MM.1S (cell line): ENCODE data around the gene KREMEN2.
A peak's percentile ranks its signal among the peaks of the same experiment; 100 is the strongest.

Experiments
- DNase-seq: peaks from one replicate; pipeline ENCODE4 v3.0.0-alpha.2; 2015
- H2AFZ ChIP-seq: fragments of 300-600 bp; sonication (generic); 2 replicates; pipeline ENCODE4 v1.6.0; 2016; ENCODE audit warnings: antibody characterized with exemption, low read length
- H3F3A ChIP-seq: fragments of 300-600 bp; sonication (generic); 2 replicates; pipeline ENCODE4 v1.6.1; 2016; ENCODE audit warnings: mild to moderate bottlenecking, antibody characterized with exemption, low read length, moderate library complexity, mixed read lengths; ENCODE audit not compliant: insufficient read depth
- H3K27ac ChIP-seq: fragments of 300-600 bp; sonication (generic); 2 replicates; pipeline ENCODE4 v1.5.1; 2016; ENCODE audit warnings: mild to moderate bottlenecking, low read length
- H3K27me3 ChIP-seq: fragments of 300-600 bp; sonication (generic); replicated peaks from 2 replicates; pipeline ENCODE4 v1.6.0; 2016; ENCODE audit warnings: low read length; ENCODE audit not compliant: insufficient read depth
- H3K36me3 ChIP-seq: fragments of 300-600 bp; sonication (generic); replicated peaks from 2 replicates; pipeline ENCODE4 v1.6.1; 2016; ENCODE audit warnings: mild to moderate bottlenecking, low read length, mixed read lengths; ENCODE audit not compliant: insufficient read depth
- H3K4me1 ChIP-seq: fragments of 300-600 bp; sonication (generic); 2 replicates; pipeline ENCODE4 v1.6.1; 2016; ENCODE audit warnings: low read length, mixed read lengths
- H3K4me2 ChIP-seq: fragments of 300-600 bp; sonication (generic); 2 replicates; pipeline ENCODE4 v1.6.0; 2016; ENCODE audit warnings: low read depth, low read length
- H3K4me3 ChIP-seq: fragments of 300-600 bp; sonication (generic); 2 replicates; pipeline ENCODE4 v1.5.1; 2016; ENCODE audit warnings: low read length, mixed read lengths
- H3K79me2 ChIP-seq: fragments of 300-600 bp; sonication (generic); 2 replicates; pipeline ENCODE4 v1.6.1; 2016; ENCODE audit warnings: mixed run types, low read length, mixed read lengths
- H3K9ac ChIP-seq: fragments of 300-600 bp; sonication (generic); 2 replicates; pipeline ENCODE4 v1.6.1; 2016; ENCODE audit warnings: low read length, mixed read lengths
- H3K9me2 ChIP-seq: fragments of 300-600 bp; sonication (generic); replicated peaks from 2 replicates; pipeline ENCODE4 v1.6.1; 2016; ENCODE audit warnings: mild to moderate bottlenecking, low read length, mixed read lengths; ENCODE audit not compliant: insufficient read depth
- H3K9me3 ChIP-seq: fragments of 300-600 bp; sonication (generic); replicated peaks from 2 replicates; pipeline ENCODE4 v1.6.1; 2016; ENCODE audit warnings: mild to moderate bottlenecking, low read length, mixed read lengths; ENCODE audit not compliant: insufficient read depth
- H4K20me1 ChIP-seq: fragments of 300-600 bp; sonication (generic); 2 replicates; pipeline ENCODE4 v1.6.1; 2016; ENCODE audit warnings: mild to moderate bottlenecking, low read length, moderate library complexity, mixed read lengths; ENCODE audit not compliant: insufficient read depth
- CTCF ChIP-seq: fragments of 300-600 bp; sonication (generic); IDR thresholded peaks from 2 replicates; pipeline ENCODE4 v1.5.1; 2016; ENCODE audit warnings: antibody characterized with exemption, low read length, mixed read lengths
- EZH2 ChIP-seq: fragments of 300-600 bp; sonication (generic); optimal IDR thresholded peaks from 2 replicates; pipeline ENCODE3; 2017; ENCODE audit warnings: low read depth, mild to moderate bottlenecking, antibody characterized with exemption, low read length, mixed read lengths
- EZH2phosphoT487 ChIP-seq: fragments of 300-600 bp; sonication (generic); IDR thresholded peaks from 2 replicates; pipeline ENCODE4 v1.6.1; 2018; ENCODE audit warnings: antibody characterized with exemption, low read length

The KREMEN2 gene

DNA sequence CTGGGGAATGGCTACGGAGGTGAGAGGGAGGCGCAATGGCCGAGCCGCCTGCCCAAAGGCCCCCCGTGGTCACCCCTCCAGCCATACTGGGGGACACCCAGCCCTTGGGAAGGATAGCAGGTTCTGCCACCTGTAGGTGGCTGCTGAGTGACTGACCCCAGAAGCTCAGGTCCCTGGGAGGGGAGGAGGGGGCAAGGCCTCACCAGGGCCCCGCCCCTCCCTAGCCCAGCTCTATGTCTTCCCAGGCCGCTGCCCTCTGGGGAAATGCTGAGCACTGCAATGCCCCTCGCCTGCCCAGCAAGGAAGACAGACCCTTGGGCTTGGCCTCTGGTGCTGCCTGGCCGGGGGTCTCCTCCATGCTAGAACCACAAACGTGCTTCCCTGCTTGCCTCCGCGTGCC lies 37.2 kb downstream of the KREMEN2 start:
- no peak overlapping the region for H3K4me3 ChIP-seq
- no peaks in the 10 kb centered on the region for H3K36me3 ChIP-seq
- no peaks in the 10 kb centered on the region for H3K9me3 ChIP-seq
- H3K9ac ChIP-seq, result no peak overlapping the region
- peaks cover 64% of the 10 kb centered on the region for H3K27me3 ChIP-seq
- H4K20me1 ChIP-seq, result no peaks in the 10 kb centered on the region
- no peaks in the 10 kb centered on the region for H3K4me1 ChIP-seq
- no peaks in the 10 kb centered on the region for H3K9me2 ChIP-seq
- H3K79me2 ChIP-seq, result no peaks in the 10 kb centered on the region
- H2AFZ ChIP-seq, result no peak overlapping the region
- TF ChIP-seq EZH2, result no peak
- H3F3A ChIP-seq, result no peaks in the 10 kb centered on the region
- H3K4me2 ChIP-seq, result no peak overlapping the region
- H3K27ac ChIP-seq, result no peak overlapping the region
- DNase-seq, result no peak

- Histone ChIP-seq H3K79me2 (no peaks in the 10 kb centered on the region), H3K27me3 (peaks cover 54% of the 10 kb centered on the region), H3K27ac (no peak overlapping the region), H3F3A (peaks cover 3% of the 10 kb centered on the region; the same call in 1 of the 2 replicates), H4K20me1 (no peaks in the 10 kb centered on the region), H3K9me2 (no peaks in the 10 kb centered on the region), H3K9me3 (no peaks in the 10 kb centered on the region), H3K4me1 (peaks cover 11% of the 10 kb centered on the region), H2AFZ (no peak overlapping the region), H3K4me3 (no peak overlapping the region), H3K9ac (no peak overlapping the region), H3K36me3 (no peaks in the 10 kb centered on the region), H3K4me2 (peak overlapping the region; percentile 66; the same call in 1 of the 2 replicates)
- peak; percentile 99 for DNase-seq
- TF ChIP-seq EZH2phosphoT487 (no peak), CTCF (peak; percentile 48), EZH2 (no peak)
Observed at GRCh38 chr16:3003582-3004270, 39.7 kb downstream of the KREMEN2 start.

DNA sequence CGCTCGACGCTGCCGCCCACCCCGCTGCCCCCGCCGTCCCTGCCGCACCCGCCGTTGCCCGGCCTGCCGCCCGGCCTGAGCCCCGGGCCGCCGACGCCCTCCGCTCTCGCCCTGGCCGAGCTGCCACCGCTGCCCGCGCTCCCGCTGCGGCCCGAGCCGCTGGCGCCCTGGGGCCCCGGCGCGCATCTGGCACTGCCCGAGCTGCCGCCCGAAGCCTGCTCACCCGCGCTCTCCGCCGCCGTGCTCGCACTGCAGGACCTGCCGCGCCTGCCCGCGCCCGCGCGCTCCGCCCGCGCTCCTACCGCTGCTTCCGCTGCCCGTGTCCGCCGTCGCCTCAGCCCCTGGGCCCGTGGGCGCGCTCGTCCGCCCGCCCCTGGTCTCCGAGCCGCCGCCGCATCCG lies 40.2 kb downstream of the KREMEN2 start:
- peaks cover 3% of the 10 kb centered on the region; the same call in 1 of the 2 replicates for H3F3A ChIP-seq
- no peaks in the 10 kb centered on the region for H3K9me2 ChIP-seq
- no peak overlapping the region for H3K4me2 ChIP-seq
- DNase-seq, result peak; percentile 35
- no peaks in the 10 kb centered on the region for H3K79me2 ChIP-seq
- no peaks in the 10 kb centered on the region for H4K20me1 ChIP-seq
- no peak for TF ChIP-seq EZH2
- TF ChIP-seq CTCF, result no peak
- TF ChIP-seq EZH2phosphoT487, result no peak
- H3K4me1 ChIP-seq, result peaks cover 11% of the 10 kb centered on the region
- H3K9me3 ChIP-seq, result no peaks in the 10 kb centered on the region
- no peaks in the 10 kb centered on the region for H3K36me3 ChIP-seq
- H2AFZ ChIP-seq, result no peak overlapping the region
- no peak overlapping the region for H3K4me3 ChIP-seq
- peaks cover 54% of the 10 kb centered on the region for H3K27me3 ChIP-seq
- no peak overlapping the region for H3K27ac ChIP-seq
- H3K9ac ChIP-seq, result no peak overlapping the region

DNA sequence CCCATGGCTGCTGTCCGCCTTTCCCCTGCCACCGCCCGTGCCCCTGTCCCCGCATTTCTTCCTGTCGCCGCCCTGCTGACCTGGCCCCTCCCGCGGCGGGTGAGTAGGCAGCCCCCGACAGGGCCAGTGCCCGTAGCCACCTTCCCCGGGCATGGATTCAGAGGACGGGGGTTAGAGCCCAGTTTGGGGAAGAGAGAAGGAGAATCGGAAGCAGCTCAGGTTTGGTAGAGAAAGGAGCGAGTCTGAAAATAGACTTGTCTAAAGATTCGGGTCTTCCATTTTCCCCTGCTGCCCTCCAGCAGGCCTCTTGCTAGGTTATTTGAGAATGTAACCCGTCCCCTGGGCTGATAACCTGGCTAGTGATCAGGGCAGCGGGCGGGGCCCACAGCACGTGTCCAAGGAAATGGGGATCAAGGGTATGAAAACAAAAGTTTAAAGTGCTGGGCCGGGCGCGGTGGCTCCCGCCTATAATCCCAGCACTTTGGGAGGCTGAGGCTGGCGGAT lies 40.8 kb downstream of the KREMEN2 start:
- H3K4me1 ChIP-seq, result peaks cover 11% of the 10 kb centered on the region
- H3K4me3 ChIP-seq, result peak overlapping the region; percentile 51
- peak overlapping the region; percentile 87 for H3K4me2 ChIP-seq
- peaks cover 54% of the 10 kb centered on the region for H3K27me3 ChIP-seq
- H3K36me3 ChIP-seq, result no peaks in the 10 kb centered on the region
- H4K20me1 ChIP-seq, result no peaks in the 10 kb centered on the region
- H3K79me2 ChIP-seq, result no peaks in the 10 kb centered on the region
- H3K9me3 ChIP-seq, result no peaks in the 10 kb centered on the region
- no peak for DNase-seq
- peak overlapping the region; percentile 50 for H2AFZ ChIP-seq
- H3K9me2 ChIP-seq, result no peaks in the 10 kb centered on the region
- peaks cover 3% of the 10 kb centered on the region; the same call in 1 of the 2 replicates for H3F3A ChIP-seq
- no peak overlapping the region for H3K27ac ChIP-seq
- TF ChIP-seq EZH2phosphoT487 (no peak), CTCF (no peak), EZH2 (no peak)
- H3K9ac ChIP-seq, result no peak overlapping the region
